Keratinocyte (primary cell): ENCODE data around the gene DCST2. TPM values are rescaled to one million over a fixed set of nuclear protein-coding genes. Genes with fewer than 3 reads are reported as not detected.
A peak's percentile ranks its signal among the peaks of the same experiment; 100 is the strongest.

Source experiments
- DNase-seq: peaks from one replicate; pipeline ENCODE4 v3.0.0-alpha.2; 2011; ENCODE audit warnings: low read depth, missing footprints, low spot score
- FAIRE-seq: peaks from 2 replicates; lab custom pipeline; 2011; peaks lifted over from hg19 to GRCh38; lab: Jason Lieb, UNC
- H2AFZ ChIP-seq: 2 replicates; pipeline ENCODE4 v1.6.0; 2012; ENCODE audit warnings: low read length, control low read depth, inconsistent platforms; ENCODE audit not compliant: control insufficient read depth
- H3K27ac ChIP-seq: 2 replicates; pipeline ENCODE4 v1.5.1; 2011; ENCODE audit warnings: low read length; ENCODE audit not compliant: control insufficient read depth, insufficient read depth
- H3K27me3 ChIP-seq: 3 replicates; pipeline ENCODE4 v1.6.0; 2011; ENCODE audit warnings: low read length; ENCODE audit not compliant: control insufficient read depth, insufficient read depth; ENCODE audit errors: extremely low read depth
- H3K36me3 ChIP-seq, 2 experiments: 2 replicates in 1 of 2; 3 replicates in 1 of 2; pipeline ENCODE4 v1.5.1; 2011; ENCODE audit warnings: low read length in 2 of 2, mild to moderate bottlenecking in 1 of 2; ENCODE audit not compliant: control insufficient read depth in 2 of 2, insufficient read depth in 2 of 2; ENCODE audit errors: extremely low read depth in 1 of 2
- H3K4me1 ChIP-seq: 3 replicates; pipeline ENCODE4 v1.5.1; 2011; ENCODE audit warnings: low read length; ENCODE audit not compliant: control insufficient read depth, insufficient read depth; ENCODE audit errors: extremely low read depth
- H3K4me2 ChIP-seq: 3 replicates; pipeline ENCODE4 v1.6.0; 2011; ENCODE audit warnings: low read depth, low read length; ENCODE audit not compliant: control insufficient read depth, insufficient read depth; ENCODE audit errors: extremely low read depth
- H3K4me3 ChIP-seq, 3 experiments: fragments of 200-600 bp in 1 of 3; sonication (generic) in 1 of 3; 2 replicates in 2 of 3; 3 replicates in 1 of 3; pipeline ENCODE4 v1.5.1; 2011 to 2016; ENCODE audit warnings: low read length in 3 of 3, mild to moderate bottlenecking in 3 of 3, control low read depth in 2 of 3, inconsistent platforms in 1 of 3, low read depth in 1 of 3, mixed read lengths in 1 of 3, mixed run types in 1 of 3, moderate library complexity in 1 of 3; ENCODE audit not compliant: control insufficient read depth in 2 of 3, insufficient read depth in 2 of 3; ENCODE audit errors: extremely low read depth in 1 of 3
- H3K79me2 ChIP-seq: 2 replicates; pipeline ENCODE4 v1.6.0; 2012; ENCODE audit warnings: low read length; ENCODE audit not compliant: control insufficient read depth, insufficient read depth
- H3K9ac ChIP-seq: 3 replicates; pipeline ENCODE4 v1.6.0; 2011; ENCODE audit warnings: low read length; ENCODE audit not compliant: control insufficient read depth, insufficient read depth; ENCODE audit errors: extremely low read depth
- H3K9me1 ChIP-seq: 3 replicates; pipeline ENCODE4 v1.6.0; 2011; ENCODE audit warnings: low read length; ENCODE audit not compliant: control insufficient read depth, insufficient read depth; ENCODE audit errors: extremely low read depth
- H3K9me3 ChIP-seq: 2 replicates; pipeline ENCODE4 v1.5.1; 2012; ENCODE audit warnings: low read depth, low read length; ENCODE audit not compliant: control insufficient read depth
- H4K20me1 ChIP-seq: 3 replicates; pipeline ENCODE4 v1.6.0; 2011; ENCODE audit warnings: low read length; ENCODE audit not compliant: control insufficient read depth, insufficient read depth; ENCODE audit errors: extremely low read depth
- EZH2 ChIP-seq: IDR thresholded peaks from one replicate; pipeline ENCODE4 v1.6.1; 2012; ENCODE audit warnings: inconsistent platforms, mild to moderate bottlenecking, low read length, moderate library complexity
- dilution Hi-C: fragments of 300-500 bp; cut with MboI; formaldehyde crosslinking; loops from one replicate; pipeline ENCODE4 v1.7.0; 2020; ENCODE audit warnings: low sequenced_read_pairs; ENCODE audit not compliant: extremely low pct_ligation_motif_present
- polyA plus RNA-seq, 5 experiments: library from polyadenylated mRNA; depleted of rRNA in 3 of 5; stranded (reverse) in 3 of 5; stranded (forward) in 1 of 5; unstranded in 1 of 5; fragments of >200 nt; gene quantifications; 1 replicate in 1 of 5; 2 replicates in 3 of 5; 3 replicates in 1 of 5; pipeline versions ENCODE4 v1.2.1 to v1.2.3, GENCODE V29; 2011 to 2012; ENCODE audit warnings: missing spikeins in 2 of 5, low read depth in 1 of 5, low replicate concordance in 1 of 5
- TF ChIP-seq, protein P1 (sequence below), 3 experiments: IDR thresholded peaks in 1 of 3; conservative IDR thresholded peaks in 1 of 3; optimal IDR thresholded peaks in 1 of 3; 2 replicates in 2 of 3; 3 replicates in 1 of 3; pipeline versions ENCODE3 to v1.5.1; 2011; ENCODE audit warnings: low read length in 3 of 3, mild to moderate bottlenecking in 3 of 3, moderate library complexity in 2 of 3, control low read depth in 1 of 3, inconsistent platforms in 1 of 3; ENCODE audit not compliant: insufficient read depth in 2 of 3; ENCODE audit errors: extremely low read depth in 1 of 3

Gene DCST2
- polyA plus RNA-seq, 1 donor (not counting 4 experiments of a cell fraction or from before 2014, with no cell fraction given), result 0.14 TPM

DNA sequence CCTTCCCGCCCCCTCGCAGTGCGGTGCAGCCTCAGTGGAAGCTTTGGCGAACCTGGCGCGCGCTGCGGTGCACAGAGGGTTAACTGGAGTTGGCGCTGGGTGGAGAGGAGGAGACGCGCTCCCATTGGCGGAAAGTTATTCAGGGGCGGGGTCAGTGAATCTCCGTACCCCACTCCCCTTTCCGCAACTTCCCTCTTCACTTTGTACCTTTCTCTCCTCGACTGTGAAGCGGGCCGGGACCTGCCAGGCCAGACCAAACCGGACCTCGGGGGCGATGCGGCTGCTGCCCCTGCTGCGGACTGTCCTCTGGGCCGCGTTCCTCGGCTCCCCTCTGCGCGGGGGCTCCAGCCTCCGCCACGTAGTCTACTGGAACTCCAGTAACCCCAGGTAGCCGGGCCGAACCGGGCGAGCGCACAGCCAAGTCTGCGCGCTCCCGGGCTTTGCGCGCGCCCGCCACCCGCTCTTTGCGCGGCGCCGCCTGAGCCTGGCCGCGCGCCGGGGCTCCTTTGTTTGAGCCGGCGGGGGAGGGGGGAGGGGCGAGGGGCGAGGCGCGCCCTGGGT lies 30.0 kb upstream of the DCST2 start, which contains the start of gene EFNA4:
EFNA4 (plus strand) TSS at position 191 of the 561 bp plus-strand sequence; CDS start at position 275, 84 bp downstream.
- peak within 1 kb of the TSS; percentile 49 for H3K27ac ChIP-seq
- H3K9me1 ChIP-seq, result no peaks in the 10 kb centered on the region
- H3K79me2 ChIP-seq, result no peaks in the 10 kb centered on the region
- TF ChIP-seq EZH2, result no peak
- TF ChIP-seq, protein P1, sequence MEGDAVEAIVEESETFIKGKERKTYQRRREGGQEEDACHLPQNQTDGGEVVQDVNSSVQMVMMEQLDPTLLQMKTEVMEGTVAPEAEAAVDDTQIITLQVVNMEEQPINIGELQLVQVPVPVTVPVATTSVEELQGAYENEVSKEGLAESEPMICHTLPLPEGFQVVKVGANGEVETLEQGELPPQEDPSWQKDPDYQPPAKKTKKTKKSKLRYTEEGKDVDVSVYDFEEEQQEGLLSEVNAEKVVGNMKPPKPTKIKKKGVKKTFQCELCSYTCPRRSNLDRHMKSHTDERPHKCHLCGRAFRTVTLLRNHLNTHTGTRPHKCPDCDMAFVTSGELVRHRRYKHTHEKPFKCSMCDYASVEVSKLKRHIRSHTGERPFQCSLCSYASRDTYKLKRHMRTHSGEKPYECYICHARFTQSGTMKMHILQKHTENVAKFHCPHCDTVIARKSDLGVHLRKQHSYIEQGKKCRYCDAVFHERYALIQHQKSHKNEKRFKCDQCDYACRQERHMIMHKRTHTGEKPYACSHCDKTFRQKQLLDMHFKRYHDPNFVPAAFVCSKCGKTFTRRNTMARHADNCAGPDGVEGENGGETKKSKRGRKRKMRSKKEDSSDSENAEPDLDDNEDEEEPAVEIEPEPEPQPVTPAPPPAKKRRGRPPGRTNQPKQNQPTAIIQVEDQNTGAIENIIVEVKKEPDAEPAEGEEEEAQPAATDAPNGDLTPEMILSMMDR (optimal IDR thresholded peaks at IDR 0.05 in 1 of 3, IDR thresholded peaks at IDR 0.05 in 1 of 3, conservative IDR thresholded peaks at IDR 0.05 in 1 of 3; ENCODE audit: extremely low read depth in 1 of 3, insufficient read depth in 2 of 3, low read length in 3 of 3), result no peak
- H3K36me3 ChIP-seq, result peaks cover 26 to 33% of the 10 kb centered on the region in 2 experiments
- H3K27me3 ChIP-seq, result no peaks in the 10 kb centered on the region
- DNase-seq, result no peak
- H3K4me2 ChIP-seq, result peak within 1 kb of the TSS; percentile 79
- H3K9me3 ChIP-seq, result no peaks in the 10 kb centered on the region
- H4K20me1 ChIP-seq, result peaks cover 5% of the 10 kb centered on the region
- H3K4me1 ChIP-seq, result peaks cover 23% of the 10 kb centered on the region
- H3K9ac ChIP-seq, result peak within 1 kb of the TSS; percentile 84
- FAIRE-seq, result peak; percentile 79
- dilution Hi-C loops, result no loop called here
- H3K4me3 ChIP-seq, result peak within 1 kb of the TSS; percentile 65 to 96 (median 82)
- H2AFZ ChIP-seq, result peak within 1 kb of the TSS; percentile 81

DNA sequence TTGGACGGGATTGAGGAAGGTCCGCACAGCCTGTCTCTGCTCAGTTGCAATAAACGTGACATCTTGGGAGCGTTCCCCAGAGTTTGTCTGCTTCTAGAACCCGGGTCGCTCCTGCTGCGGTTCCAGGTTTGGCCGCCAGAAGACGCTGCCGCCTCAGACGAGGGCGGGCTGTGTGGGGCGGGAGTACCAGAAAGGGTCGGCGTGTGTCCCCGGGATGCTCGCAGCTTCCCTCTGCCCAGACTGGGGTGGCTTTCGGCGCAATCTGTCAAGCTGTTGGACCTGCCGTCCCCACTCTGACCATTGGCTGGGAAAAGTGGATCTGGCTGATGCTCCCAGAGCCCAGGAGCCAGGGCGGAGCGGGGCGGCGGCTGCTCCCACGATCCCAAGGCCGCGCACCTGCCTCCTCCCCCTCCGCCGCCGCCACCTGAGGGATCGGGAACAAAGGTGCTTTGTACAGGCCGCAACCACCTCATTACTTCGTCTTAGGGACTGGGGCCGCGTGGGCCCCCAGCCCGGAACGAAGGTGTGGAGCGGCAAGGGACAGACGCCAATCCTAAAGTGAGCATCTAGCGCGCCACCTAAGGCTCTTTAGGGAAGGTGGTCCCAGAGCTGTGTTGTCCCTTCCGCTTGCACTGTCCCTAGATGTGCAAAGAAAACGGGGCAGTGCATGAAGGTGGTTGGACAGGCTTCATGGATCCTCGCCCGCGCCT lies 29.3 kb upstream of the DCST2 start:
- H3K4me1 ChIP-seq, result peaks cover 23% of the 10 kb centered on the region
- no peak for FAIRE-seq
- H3K4me3 ChIP-seq, result peak overlapping the region in 1 of 3 experiments; percentile 82
- no peak overlapping the region for H2AFZ ChIP-seq
- no peak for TF ChIP-seq EZH2
- TF ChIP-seq, protein P1 (optimal IDR thresholded peaks at IDR 0.05 in 1 of 3, IDR thresholded peaks at IDR 0.05 in 1 of 3, conservative IDR thresholded peaks at IDR 0.05 in 1 of 3; ENCODE audit: extremely low read depth in 1 of 3, insufficient read depth in 2 of 3, low read length in 3 of 3), result peak; percentile 57 to 95 (median 80)
- no peaks in the 10 kb centered on the region for H3K9me1 ChIP-seq
- no peaks in the 10 kb centered on the region for H3K9me3 ChIP-seq
- H3K9ac ChIP-seq, result peak overlapping the region; percentile 84
- no peaks in the 10 kb centered on the region for H3K27me3 ChIP-seq
- H3K27ac ChIP-seq, result no peak overlapping the region
- peaks cover 5% of the 10 kb centered on the region for H4K20me1 ChIP-seq
- peaks cover 32 to 39% of the 10 kb centered on the region in 2 experiments for H3K36me3 ChIP-seq
- no peak for DNase-seq
- no peaks in the 10 kb centered on the region for H3K79me2 ChIP-seq
- dilution Hi-C loops, result no loop called here
- peak overlapping the region; percentile 79 for H3K4me2 ChIP-seq
